T-helper 1 cell treated with Interleukin-12 subunit alpha and Interleukin-12 subunit beta and Interleukin-4 antibody, amounts not matched to agents 30 μg/mL and 1 μg/mL, for 36 hours (primary cell): ENCODE results near the gene SLC5A2.
A peak's percentile ranks its signal among the peaks of the same experiment; 100 is the strongest.
"Not testable (repeated sequence)": the region's sequence is repeated elsewhere in the genome, so short reads cannot be mapped to it uniquely, and the experiment has no call there.

Experiments
- H3K27ac Mint-ChIP-seq: one replicate; pipeline ENCODE4 v1.8.0; 2021; ENCODE audit warnings: mild to moderate bottlenecking, mixed read lengths
- H3K27me3 Mint-ChIP-seq: one replicate; pipeline ENCODE4 v1.8.0; 2021; ENCODE audit warnings: low read depth, mixed read lengths
- H3K36me3 Mint-ChIP-seq: one replicate; pipeline ENCODE4 v1.8.0; 2021; ENCODE audit warnings: low read depth, mixed read lengths
- H3K4me1 Mint-ChIP-seq: one replicate; pipeline ENCODE4 v1.8.0; 2021; ENCODE audit warnings: low read depth, mixed read lengths
- H3K4me3 Mint-ChIP-seq: one replicate; pipeline ENCODE4 v1.8.0; 2021; ENCODE audit warnings: mild to moderate bottlenecking, moderate library complexity, mixed read lengths
- H3K9me3 Mint-ChIP-seq: one replicate; pipeline ENCODE4 v1.8.0; 2021; ENCODE audit warnings: mixed read lengths

The SLC5A2 gene

DNA sequence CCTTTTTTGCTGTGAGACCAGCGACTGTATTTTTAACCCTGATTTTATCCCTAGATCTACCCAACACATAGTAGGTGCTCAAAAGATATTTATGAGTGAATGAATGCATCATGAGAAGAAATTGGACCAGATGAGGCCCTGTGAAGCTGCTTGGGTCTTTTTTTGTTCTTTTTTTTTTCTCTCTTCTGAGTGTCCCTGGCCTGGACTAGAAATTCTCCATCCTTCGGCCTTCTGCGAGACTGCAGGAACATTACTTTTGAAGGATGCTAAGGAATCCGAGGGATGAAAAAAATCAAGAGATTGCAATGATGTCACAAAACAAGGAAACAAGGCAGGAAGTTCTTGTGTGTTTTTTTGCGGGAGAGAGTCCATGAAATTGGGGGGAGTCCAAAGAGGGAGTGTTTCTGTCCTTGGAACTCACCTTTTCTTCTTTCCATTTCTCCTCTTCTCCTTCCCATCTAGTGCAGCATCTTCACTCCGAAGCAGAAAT lies 25.8 kb downstream of the SLC5A2 start:
- peaks cover 11% of the 10 kb centered on the region for H3K36me3 Mint-ChIP-seq
- H3K27ac Mint-ChIP-seq = peak overlapping the region; percentile 93
- H3K4me3 Mint-ChIP-seq = peak overlapping the region; percentile 94
- H3K4me1 Mint-ChIP-seq = peaks cover 33% of the 10 kb centered on the region
- no peaks in the 10 kb centered on the region for H3K9me3 Mint-ChIP-seq
- no peaks in the 10 kb centered on the region for H3K27me3 Mint-ChIP-seq

DNA sequence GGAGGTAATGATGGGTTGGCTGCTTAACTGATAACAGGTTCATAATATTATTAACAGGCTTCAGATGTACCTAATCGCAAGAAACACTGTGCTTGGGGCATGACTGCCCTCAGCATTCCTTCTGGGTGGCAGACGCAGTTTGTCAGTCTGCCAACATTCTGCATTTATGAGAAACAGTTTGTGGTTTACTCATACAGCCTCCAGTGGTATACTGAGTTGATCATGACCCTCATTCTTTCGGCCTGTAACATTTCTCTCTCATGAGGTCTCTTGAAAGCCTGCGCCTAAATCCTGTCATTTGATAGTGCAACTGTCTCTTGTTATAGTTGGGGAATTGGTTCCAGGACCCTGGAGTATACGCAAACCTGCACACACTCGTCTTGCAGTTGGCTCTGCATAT lies 30.2 kb downstream of the SLC5A2 start:
- Mint-ChIP-seq H3K27ac (no peak overlapping the region), H3K4me1 (peaks cover 13% of the 10 kb centered on the region), H3K4me3 (no peak overlapping the region), H3K36me3 (peaks cover 2% of the 10 kb centered on the region), H3K9me3 (peaks cover 9% of the 10 kb centered on the region), H3K27me3 (peaks cover 3% of the 10 kb centered on the region)

DNA sequence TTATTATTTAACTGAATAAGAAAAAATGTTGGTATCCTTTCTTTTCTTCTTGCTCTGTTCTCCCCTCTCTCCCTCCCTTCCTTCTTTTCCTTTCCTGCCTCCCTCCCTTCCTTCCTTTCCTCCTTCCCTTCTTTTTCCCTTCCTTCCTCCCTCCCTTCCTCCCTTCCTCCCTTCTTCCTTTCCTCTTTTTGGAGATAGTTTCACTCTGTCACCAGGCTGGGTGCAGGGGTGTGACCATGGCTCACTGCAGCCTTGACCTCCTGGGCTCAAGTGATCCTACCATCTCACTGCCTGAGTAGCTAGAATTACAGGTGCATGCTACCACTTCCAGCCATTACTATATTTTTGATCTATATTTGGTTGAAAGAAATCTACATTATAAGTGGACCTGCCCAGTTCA lies 31.0 kb downstream of the SLC5A2 start:
- H3K27ac Mint-ChIP-seq = no peak overlapping the region
- peaks cover 3% of the 10 kb centered on the region for H3K27me3 Mint-ChIP-seq
- H3K4me3 Mint-ChIP-seq = no peak overlapping the region
- H3K9me3 Mint-ChIP-seq = peaks cover 9% of the 10 kb centered on the region
- peaks cover 7% of the 10 kb centered on the region for H3K4me1 Mint-ChIP-seq
- peaks cover 2% of the 10 kb centered on the region for H3K36me3 Mint-ChIP-seq

DNA sequence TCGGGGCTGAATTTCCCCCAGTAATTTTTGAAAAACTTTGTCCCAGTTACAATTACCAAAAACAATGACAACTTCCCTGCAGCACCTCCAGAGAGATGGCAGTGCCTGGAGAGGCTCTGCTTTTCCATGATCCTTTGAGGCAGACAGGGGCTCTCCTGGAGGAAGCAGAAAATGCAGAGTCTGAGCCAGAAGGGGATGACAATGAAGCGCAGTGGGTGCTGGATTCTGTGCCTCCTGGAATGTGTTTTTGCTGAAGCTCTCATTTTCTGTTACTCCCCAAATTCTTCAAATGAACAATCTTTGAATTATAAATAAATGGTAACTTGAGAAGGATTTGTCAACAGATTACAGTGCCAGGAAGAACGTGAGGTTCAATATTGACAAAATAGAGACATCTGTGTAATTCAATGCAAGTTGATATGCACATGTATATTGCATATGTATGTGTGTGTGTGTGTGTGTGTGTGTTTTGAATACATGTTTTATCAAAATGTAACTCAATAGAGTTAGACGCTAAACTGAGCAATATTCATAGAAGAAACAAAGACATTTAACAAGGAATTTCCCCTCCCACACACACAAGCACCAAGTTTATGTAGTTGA lies 35.0 kb downstream of the SLC5A2 start:
- H3K27me3 Mint-ChIP-seq = peaks cover 3% of the 10 kb centered on the region
- H3K27ac Mint-ChIP-seq = no peak overlapping the region
- H3K4me3 Mint-ChIP-seq = no peak overlapping the region
- H3K9me3 Mint-ChIP-seq = peaks cover 9% of the 10 kb centered on the region
- no peaks in the 10 kb centered on the region for H3K36me3 Mint-ChIP-seq
- H3K4me1 Mint-ChIP-seq = no peaks in the 10 kb centered on the region

DNA sequence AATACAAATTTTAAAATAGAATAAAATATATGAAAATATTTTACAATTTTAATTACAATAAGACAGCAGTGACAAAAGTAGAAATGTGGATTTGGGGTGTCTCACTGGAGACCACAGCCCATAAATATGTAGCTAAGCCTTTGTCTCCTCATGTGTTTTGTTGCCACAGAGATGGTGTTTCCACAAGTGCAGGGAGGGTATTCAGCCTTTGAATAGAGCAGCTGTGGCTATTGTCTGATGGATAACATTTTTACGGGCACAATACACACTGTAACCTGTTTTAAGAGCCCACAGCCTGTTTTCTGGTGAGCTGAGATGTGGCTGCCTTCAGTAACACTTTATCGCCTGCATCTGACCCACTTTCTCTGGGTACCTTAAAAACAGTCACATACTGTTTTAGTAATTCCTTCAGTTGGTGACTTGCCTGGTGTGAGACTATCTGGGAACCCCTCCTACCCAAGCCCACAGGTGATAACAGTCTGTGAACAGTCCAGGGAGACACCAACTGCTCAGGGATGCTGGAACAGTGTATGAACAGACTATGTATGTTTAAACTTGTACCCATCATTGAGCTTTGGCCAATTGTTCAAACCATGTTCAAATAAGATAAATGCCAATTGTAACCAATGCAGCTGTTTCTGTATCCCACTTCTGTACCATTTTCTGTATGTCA lies 37.0 kb downstream of the SLC5A2 start:
- H3K4me1 Mint-ChIP-seq = no peaks in the 10 kb centered on the region
- peaks cover 9% of the 10 kb centered on the region for H3K9me3 Mint-ChIP-seq
- H3K27me3 Mint-ChIP-seq = peaks cover 3% of the 10 kb centered on the region
- no peak overlapping the region for H3K27ac Mint-ChIP-seq
- no peaks in the 10 kb centered on the region for H3K36me3 Mint-ChIP-seq
- no peak overlapping the region for H3K4me3 Mint-ChIP-seq

DNA sequence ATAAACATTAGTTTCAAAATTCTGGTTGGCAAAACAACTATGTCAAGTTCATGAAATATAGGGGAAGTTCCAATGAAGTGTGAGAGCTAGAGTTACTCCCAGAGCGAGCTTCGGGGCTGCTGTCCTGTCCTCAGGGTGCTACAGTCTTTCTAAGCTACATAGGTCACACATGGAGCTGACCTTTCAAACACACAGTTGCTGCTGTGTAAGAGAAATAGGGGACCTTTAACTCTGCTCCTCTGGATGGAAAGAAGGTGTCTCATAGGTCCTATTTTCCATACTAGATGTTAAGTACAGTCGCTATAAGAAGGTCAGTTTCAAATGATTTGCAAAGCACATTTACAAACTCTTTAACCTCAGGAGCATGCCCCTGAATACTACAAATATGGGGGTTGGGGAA lies 38.4 kb downstream of the SLC5A2 start:
- no peaks in the 10 kb centered on the region for H3K4me1 Mint-ChIP-seq
- H3K36me3 Mint-ChIP-seq = no peaks in the 10 kb centered on the region
- H3K4me3 Mint-ChIP-seq = no peak overlapping the region

DNA sequence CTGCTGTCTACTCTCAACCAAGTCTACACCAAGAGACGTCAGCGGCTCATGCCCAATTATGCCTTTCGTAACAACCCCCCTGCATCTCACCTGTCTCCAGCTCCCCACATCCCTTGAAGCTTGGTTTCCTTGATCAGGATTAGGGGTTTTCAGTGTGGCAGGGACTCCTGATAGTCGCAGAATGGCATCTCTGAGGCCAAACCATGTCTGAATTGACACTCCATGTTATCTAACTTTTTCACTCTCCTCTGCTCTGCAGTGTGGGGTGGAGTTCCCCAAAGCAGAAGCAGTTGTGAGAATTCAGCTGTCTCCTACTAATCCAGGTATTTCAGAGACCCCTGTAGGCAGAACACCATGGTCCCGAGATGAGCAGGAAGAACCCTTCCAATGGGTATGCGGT lies 39.1 kb downstream of the SLC5A2 start:
- no peak overlapping the region for H3K4me3 Mint-ChIP-seq
- no peak overlapping the region for H3K27ac Mint-ChIP-seq
- peaks cover 6% of the 10 kb centered on the region for H3K9me3 Mint-ChIP-seq
- H3K27me3 Mint-ChIP-seq = peaks cover 3% of the 10 kb centered on the region
- no peaks in the 10 kb centered on the region for H3K36me3 Mint-ChIP-seq
- H3K4me1 Mint-ChIP-seq = no peaks in the 10 kb centered on the region

More for the DNA sequence above, 38.4 kb downstream of the SLC5A2 start:
- Mint-ChIP-seq H3K9me3 (peaks cover 9% of the 10 kb centered on the region), H3K27me3 (peaks cover 3% of the 10 kb centered on the region), H3K27ac (no peak overlapping the region)

DNA sequence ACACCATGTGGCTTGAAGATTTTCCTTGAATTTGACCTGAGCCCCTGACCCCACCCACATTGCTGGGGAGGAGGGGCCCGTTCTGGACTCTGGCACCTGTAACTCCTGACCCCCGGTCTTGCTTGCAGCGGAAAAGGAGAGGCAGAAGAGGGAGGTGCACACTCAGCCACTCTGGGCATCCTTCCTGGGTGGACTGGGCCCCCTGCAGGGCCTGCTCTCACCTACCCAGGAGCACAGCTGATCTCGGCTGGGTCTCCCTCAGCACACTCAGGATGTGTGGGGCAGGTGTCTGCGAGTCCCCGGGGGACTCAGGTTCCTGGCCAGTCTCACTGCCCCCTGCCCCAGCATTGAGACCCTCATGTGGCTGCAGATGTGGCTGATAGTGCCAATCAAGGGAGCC lies 40.8 kb downstream of the SLC5A2 start:
- not testable (repeated sequence) for H3K27me3 Mint-ChIP-seq, H3K9me3 Mint-ChIP-seq, H3K4me1 Mint-ChIP-seq, H3K4me3 Mint-ChIP-seq, H3K36me3 Mint-ChIP-seq, H3K27ac Mint-ChIP-seq

DNA sequence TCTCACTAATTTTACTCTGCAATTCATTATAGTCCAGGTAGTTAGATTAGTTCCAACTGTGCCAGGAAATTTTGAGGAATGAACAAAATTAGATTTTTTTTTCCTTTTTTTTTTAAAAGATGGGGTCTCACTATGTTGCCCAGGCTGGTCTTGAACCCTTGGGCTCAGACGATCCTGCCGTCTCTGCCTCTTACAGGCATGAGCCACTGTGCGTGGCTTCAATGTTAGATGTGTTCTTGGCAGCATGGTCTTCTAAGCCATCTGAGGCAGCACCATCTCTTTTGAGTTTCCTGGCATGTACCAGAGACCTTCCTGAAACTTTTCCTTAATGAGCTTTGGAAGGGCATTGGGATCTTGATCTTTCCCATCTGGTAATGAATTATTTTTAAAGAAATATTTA lies 42.2 kb downstream of the SLC5A2 start:
- Mint-ChIP-seq H3K4me1 (peaks cover 2% of the 10 kb centered on the region), H3K27me3 (peaks cover 20% of the 10 kb centered on the region), H3K36me3 (no peaks in the 10 kb centered on the region), H3K9me3 (no peaks in the 10 kb centered on the region), H3K27ac (no peak overlapping the region), H3K4me3 (no peak overlapping the region)

DNA sequence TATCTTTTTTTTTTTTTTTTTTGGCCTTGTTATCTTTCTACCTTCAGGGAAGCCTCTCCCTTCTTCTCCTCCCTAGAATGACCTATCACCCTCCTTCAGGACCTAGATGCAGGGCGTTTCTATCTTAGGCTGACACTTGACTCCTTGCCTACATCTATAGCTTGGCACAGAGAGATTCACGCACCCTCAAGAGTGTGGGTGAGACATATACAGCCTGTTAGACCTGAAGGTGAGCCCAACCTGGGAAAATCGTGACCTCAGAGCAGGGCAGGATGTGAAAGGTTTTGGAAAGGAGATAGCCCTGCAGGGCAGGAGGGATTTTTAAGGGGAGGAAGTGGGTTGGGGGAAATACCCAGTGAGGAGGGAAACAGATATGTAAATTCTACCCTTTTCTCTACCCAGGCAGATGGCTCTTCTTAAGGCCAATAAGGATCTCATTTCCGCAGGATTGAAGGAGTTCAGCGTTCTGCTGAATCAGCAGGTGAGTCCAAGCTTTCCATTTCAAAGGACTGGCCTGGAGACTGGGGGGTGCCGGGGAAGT lies 44.9 kb downstream of the SLC5A2 start, which contains the start of gene AHSP:
AHSP (plus strand) TSS at position 167 of the 541 bp plus-strand sequence; CDS start at position 407, 240 bp downstream.
- Mint-ChIP-seq H3K9me3 (no peaks in the 10 kb centered on the region), H3K4me1 (peaks cover 2% of the 10 kb centered on the region), H3K36me3 (no peaks in the 10 kb centered on the region), H3K4me3 (no peak within 1 kb of the TSS), H3K27me3 (peaks cover 22% of the 10 kb centered on the region), H3K27ac (no peak within 1 kb of the TSS)

DNA sequence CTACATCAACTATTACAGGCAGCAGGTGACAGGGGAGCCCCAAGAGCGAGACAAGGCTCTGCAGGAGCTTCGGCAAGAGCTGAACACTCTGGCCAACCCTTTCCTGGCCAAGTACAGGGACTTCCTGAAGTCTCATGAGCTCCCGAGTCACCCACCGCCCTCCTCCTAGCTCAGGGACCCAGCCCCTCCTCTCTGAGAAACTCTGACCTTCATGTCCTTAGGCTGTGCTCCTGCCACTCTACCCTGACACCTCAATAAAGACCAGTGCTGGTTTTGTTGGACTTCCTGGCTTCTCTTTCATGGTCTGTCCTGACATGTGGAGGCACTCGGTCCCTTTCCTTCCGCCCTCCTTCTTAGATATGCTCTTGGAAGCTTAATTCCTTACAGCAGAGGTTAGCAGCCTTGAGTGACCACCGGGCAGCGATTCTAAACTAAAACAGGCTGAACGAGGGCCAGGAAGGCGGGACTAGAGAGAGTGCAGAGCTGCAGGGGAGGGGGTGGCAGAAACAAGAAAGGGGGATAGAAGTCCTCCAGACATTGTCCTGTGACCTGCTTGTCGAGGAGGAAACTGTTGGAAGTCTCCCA lies 45.7 kb downstream of the SLC5A2 start:
- Mint-ChIP-seq H3K4me3 (no peak overlapping the region), H3K27me3 (peaks cover 22% of the 10 kb centered on the region), H3K27ac (no peak overlapping the region)

DNA sequence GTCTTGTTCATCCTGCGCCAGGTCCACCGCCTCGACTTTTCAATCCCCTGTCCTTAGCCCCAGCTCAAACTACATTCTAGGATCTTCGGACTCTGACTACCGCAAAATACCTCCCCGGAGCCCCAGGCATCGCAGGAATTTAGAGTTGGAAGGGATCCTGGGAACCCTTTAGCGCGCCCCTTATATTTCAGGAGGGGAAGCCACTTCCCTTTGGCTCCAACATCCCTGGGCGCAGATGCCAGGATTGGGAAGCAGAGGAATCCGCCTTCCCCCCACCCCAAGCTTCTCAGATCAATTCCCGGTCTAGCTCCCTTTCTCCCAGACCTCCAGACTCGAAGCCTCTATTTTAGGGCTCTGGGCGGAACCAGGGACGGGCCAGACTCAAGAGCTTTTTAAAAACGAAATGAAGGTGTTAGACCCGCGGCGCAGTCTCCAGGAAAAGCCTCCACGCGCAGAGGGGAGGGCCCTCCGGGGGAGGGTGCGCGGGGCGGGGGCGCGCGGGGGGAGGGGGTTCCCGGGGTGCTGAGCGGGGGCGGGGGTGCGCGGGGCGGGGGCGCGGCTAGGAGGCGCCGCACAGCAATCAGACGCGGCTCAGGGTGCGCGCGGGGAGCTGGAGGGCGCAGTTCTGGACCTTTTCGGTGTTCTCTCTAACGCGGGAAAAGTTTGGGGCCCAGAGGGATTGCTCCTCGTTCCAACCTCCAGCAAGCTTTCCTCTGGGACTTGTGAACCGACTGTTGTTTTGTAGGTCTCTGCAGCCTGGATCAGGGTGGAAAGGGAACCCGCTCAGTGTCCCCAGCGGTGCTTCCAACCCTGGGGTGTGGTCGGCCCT lies 46.4 kb downstream of the SLC5A2 start:
- Mint-ChIP-seq H3K27ac (no peak overlapping the region), H3K36me3 (no peaks in the 10 kb centered on the region), H3K4me1 (peaks cover 2% of the 10 kb centered on the region), H3K9me3 (no peaks in the 10 kb centered on the region), H3K4me3 (no peak overlapping the region), H3K27me3 (peaks cover 22% of the 10 kb centered on the region)

More for the DNA sequence above, 45.7 kb downstream of the SLC5A2 start:
- H3K36me3 Mint-ChIP-seq = no peaks in the 10 kb centered on the region
- H3K9me3 Mint-ChIP-seq = no peaks in the 10 kb centered on the region
- H3K4me1 Mint-ChIP-seq = peaks cover 2% of the 10 kb centered on the region

DNA sequence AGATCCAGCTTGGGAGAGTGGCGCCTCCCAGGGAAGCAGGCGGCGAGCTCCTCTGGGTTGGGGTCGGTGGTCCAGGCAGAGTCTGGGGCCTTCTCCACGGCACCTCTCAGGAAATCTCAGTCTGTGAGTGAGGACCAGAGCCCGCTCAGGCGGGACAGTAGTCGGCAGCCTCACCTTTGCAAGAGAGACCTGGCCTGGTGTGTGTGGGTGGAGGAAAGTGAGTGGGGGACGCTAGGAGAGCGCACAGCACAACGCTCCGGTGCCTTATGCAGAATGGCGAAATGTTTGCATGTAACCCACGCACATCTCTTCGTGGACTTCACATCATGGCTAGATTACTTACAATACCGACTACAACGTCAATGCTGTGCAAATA lies 47.0 kb downstream of the SLC5A2 start:
- no peak overlapping the region for H3K27ac Mint-ChIP-seq
- H3K27me3 Mint-ChIP-seq = peaks cover 22% of the 10 kb centered on the region
- H3K4me3 Mint-ChIP-seq = no peak overlapping the region
- peaks cover 2% of the 10 kb centered on the region for H3K4me1 Mint-ChIP-seq
- H3K9me3 Mint-ChIP-seq = no peaks in the 10 kb centered on the region
- no peaks in the 10 kb centered on the region for H3K36me3 Mint-ChIP-seq

DNA sequence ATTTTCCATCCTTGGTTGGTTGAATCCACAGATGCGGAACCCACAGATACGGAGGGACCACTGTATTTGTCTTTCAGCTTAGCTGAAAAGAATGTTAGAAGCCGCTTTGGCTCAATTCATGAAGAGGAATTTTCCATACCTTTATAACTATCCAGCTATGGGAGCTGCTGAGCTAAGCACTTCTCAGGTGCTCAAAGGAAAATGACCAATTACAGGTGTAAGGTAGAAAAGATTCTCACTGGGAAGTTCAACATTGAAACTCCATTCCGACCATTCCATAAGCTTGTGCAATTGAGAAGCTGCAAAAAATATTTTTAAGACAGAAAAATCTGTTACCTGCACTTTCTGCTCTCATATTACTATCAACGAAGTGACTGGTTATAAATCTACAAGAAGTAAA lies 47.5 kb downstream of the SLC5A2 start:
- Mint-ChIP-seq H3K27ac (no peak overlapping the region), H3K4me1 (peaks cover 2% of the 10 kb centered on the region), H3K4me3 (no peak overlapping the region), H3K36me3 (no peaks in the 10 kb centered on the region), H3K9me3 (no peaks in the 10 kb centered on the region), H3K27me3 (peaks cover 22% of the 10 kb centered on the region)
